Stimulated activated naive B cell treated with anti-CD40 and anti-IgM and Interleukin-4, amounts not matched to agents 10 μg/mL and 1 μg/mL and 100 μg/mL, for 72 hours (primary cell): ENCODE results near the gene AQP10.
"Not testable (repeated sequence)": the region's sequence is repeated elsewhere in the genome, so short reads cannot be mapped to it uniquely, and the experiment has no call there.

Source experiments
- ATAC-seq, 2 donors: fragments of 150-1000 bp; cut with Tn5 transposase; replicated peaks; 2 replicates each; pipeline ENCODE4 v1.10.0; 2021; ENCODE audit warnings: moderate library complexity in 1 of 2
- DNase-seq: peaks from one replicate; pipeline ENCODE4 v3.0.0; 2021
- H3K27ac Mint-ChIP-seq: one replicate; pipeline ENCODE4 v1.8.0; 2022; ENCODE audit warnings: mild to moderate bottlenecking, mixed read lengths
- H3K27me3 Mint-ChIP-seq, 2 donors: one replicate each; pipeline ENCODE4 v1.8.0; 2022; ENCODE audit warnings: mixed read lengths in 2 of 2
- H3K36me3 Mint-ChIP-seq, 2 donors: one replicate each; pipeline ENCODE4 v1.8.0; 2022; ENCODE audit warnings: mixed read lengths in 2 of 2, mild to moderate bottlenecking in 1 of 2
- H3K4me1 Mint-ChIP-seq, 2 donors: one replicate each; pipeline ENCODE4 v1.8.0; 2022; ENCODE audit warnings: mixed read lengths in 2 of 2, mild to moderate bottlenecking in 1 of 2
- H3K4me3 Mint-ChIP-seq, 2 donors: one replicate each; pipeline ENCODE4 v1.8.0; 2022; ENCODE audit warnings: mild to moderate bottlenecking in 2 of 2, mixed read lengths in 2 of 2, moderate library complexity in 1 of 2
- H3K9me3 Mint-ChIP-seq, 2 donors: one replicate each; pipeline ENCODE4 v1.8.0; 2022; ENCODE audit warnings: mixed read lengths in 2 of 2, mild to moderate bottlenecking in 1 of 2

AQP10 gene

DNA sequence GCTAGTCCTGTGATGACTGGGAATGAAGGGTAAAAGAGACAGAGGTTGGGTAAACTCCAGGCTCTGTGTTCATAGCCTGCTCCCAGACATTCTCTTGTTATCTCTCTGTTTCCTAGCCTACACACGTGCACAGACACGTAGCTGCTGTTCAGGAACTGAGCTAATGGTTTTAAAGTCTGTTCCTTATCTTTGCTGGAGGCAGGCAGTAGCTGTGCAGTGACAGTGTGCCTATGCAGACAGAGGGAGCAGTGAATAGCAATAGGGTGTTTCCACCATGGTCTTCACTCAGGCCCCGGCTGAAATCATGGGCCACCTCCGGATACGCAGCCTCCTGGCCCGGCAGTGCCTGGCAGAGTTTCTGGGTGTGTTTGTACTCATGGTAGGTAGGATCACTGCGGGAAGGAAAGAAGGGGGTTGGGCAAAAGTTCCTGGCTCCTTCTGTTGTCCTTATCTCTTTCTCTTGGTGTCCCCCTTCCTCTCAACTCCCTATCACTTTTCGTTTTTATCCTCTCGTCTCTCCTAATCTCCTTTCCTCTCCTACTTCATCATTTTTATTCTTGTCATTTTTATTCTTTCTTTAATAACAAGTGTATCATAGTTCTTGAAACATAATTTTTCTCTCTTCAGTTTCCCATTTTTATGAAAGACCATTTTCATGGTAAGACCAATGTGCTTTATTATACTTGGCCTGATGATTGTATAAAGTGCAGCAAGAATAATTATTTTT lies at the start of gene AQP10:
Gene AQP10, plus strand, starts transcription at position 212 of the 727 bp plus-strand sequence. Its CDS starts 63 bp downstream, at position 275.
- Mint-ChIP-seq H3K9me3 (peaks cover 1 to 4% of the 10 kb centered on the region in 2 donors), H3K4me3 (no peak within 1 kb of the TSS), H3K4me1 (peaks cover 7 to 11% of the 10 kb centered on the region in 2 donors), H3K27me3 (peaks cover 28 to 44% of the 10 kb centered on the region in 2 donors), H3K27ac (no peak within 1 kb of the TSS), H3K36me3 (no peaks in the 10 kb centered on the region)
- DNase-seq, result no peak
- no peak for ATAC-seq

DNA sequence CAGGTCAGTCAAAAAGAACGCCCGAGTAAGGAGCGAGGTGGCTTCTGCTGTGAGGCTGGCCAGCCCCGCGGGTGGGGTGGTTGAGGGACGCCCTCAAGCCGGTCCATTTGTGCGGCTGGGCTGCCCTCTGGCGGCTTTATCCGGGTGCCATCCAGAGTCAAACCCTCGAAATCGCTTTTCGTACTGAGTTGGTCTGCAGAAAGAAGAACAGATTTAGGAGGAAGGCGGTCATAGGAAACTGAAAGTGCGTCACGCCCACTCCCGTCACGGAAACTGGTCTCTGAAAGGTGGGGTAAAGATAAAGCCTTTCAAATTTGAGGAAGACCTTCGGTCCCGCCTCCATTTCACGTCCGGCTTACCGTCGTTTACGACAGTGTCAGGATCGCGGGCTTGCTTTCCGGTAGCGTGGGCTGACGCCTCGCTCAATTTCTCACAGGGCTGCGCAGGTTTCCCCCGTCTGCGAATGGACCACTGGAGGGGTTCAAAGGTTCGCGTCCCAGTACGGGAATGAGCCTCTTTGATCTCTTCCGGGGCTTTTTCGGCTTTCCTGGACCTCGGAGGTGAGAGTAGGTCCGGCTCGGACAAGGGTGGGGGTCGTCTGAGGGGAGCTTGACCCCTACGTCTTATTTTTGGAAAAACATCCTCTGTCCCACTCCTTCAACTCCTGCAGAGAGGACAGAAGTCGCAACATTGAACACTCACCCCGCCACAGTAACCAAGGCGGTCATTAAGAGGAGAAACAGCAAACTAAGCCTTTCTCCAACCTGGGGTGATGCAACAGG lies 48.5 kb upstream of the AQP10 start, which contains the start of gene HAX1:
Gene HAX1, plus strand, starts transcription at position 413 of the 782 bp plus-strand sequence. Its CDS starts 95 bp downstream, at position 508.
- Mint-ChIP-seq H3K4me3 (peak within 1 kb of the TSS; percentile 90 to 92), H3K36me3 (peaks cover 47 to 60% of the 10 kb centered on the region in 2 donors), H3K27me3 (no peaks in the 10 kb centered on the region), H3K4me1 (peaks cover 36 to 59% of the 10 kb centered on the region in 2 donors), H3K27ac (peak within 1 kb of the TSS; percentile 99), H3K9me3 (no peaks in the 10 kb centered on the region)
- DNase-seq, result peak; percentile 97
- ATAC-seq, result peak; percentile 89 to 91

GRCh38 chr1:154272999-154273563 lies 47.8 kb upstream of the AQP10 start:
- no peaks in the 10 kb centered on the region for H3K27me3 Mint-ChIP-seq
- DNase-seq, result no peak
- H3K9me3 Mint-ChIP-seq, result no peaks in the 10 kb centered on the region
- peaks cover 36 to 59% of the 10 kb centered on the region in 2 donors for H3K4me1 Mint-ChIP-seq
- peak overlapping the region; percentile 90 to 92 for H3K4me3 Mint-ChIP-seq
- H3K27ac Mint-ChIP-seq, result peak overlapping the region; percentile 99
- ATAC-seq, result no peak
- H3K36me3 Mint-ChIP-seq, result peaks cover 46 to 60% of the 10 kb centered on the region in 2 donors

GRCh38 chr1:154276797-154277196 lies 44.1 kb upstream of the AQP10 start:
- ATAC-seq, result no peak
- peaks cover 12 to 31% of the 10 kb centered on the region in 2 donors for H3K4me1 Mint-ChIP-seq
- H3K9me3 Mint-ChIP-seq, result no peaks in the 10 kb centered on the region
- H3K27me3 Mint-ChIP-seq, result no peaks in the 10 kb centered on the region
- H3K36me3 Mint-ChIP-seq, result peaks cover 27 to 35% of the 10 kb centered on the region in 2 donors
- no peak for DNase-seq
- no peak overlapping the region for H3K27ac Mint-ChIP-seq
- H3K4me3 Mint-ChIP-seq, result no peak overlapping the region

DNA sequence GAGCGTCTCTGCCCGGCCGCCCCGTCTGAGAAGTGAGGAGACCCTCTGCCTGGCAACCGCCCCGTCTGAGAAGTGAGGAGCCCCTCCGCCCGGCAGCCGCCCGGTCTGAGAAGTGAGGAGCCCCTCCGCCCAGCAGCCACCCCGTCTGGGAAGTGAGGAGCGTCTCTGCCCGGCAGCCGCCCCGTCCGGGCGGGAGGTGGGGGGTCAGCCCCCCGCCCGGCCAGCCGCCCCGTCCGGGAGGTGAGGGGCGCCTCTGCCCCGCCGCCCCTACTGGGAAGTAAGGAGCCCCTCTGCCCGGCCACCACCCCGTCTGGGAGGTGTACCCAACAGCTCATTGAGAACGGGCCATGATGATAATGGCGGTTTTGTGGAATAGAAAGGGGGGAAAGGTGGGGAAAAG lies 33.3 kb upstream of the AQP10 start:
- not testable (repeated sequence) for H3K9me3 Mint-ChIP-seq, DNase-seq, H3K4me3 Mint-ChIP-seq, H3K27ac Mint-ChIP-seq, H3K4me1 Mint-ChIP-seq, ATAC-seq, H3K36me3 Mint-ChIP-seq
- peaks cover 8 to 21% of the 10 kb centered on the region in 2 donors for H3K27me3 Mint-ChIP-seq

- Mint-ChIP-seq H3K4me1 (no peaks in the 10 kb centered on the region), H3K36me3 (peaks cover 4 to 5% of the 10 kb centered on the region in 2 donors), H3K4me3 (no peak overlapping the region), H3K27ac (no peak overlapping the region), H3K27me3 (peaks cover 8 to 21% of the 10 kb centered on the region in 2 donors), H3K9me3 (peaks cover 5 to 6% of the 10 kb centered on the region in 2 donors)
- DNase-seq (no peak), ATAC-seq (no peak)
Measured at GRCh38 chr1:154288661-154289060, 32.2 kb upstream of the AQP10 start.

DNA sequence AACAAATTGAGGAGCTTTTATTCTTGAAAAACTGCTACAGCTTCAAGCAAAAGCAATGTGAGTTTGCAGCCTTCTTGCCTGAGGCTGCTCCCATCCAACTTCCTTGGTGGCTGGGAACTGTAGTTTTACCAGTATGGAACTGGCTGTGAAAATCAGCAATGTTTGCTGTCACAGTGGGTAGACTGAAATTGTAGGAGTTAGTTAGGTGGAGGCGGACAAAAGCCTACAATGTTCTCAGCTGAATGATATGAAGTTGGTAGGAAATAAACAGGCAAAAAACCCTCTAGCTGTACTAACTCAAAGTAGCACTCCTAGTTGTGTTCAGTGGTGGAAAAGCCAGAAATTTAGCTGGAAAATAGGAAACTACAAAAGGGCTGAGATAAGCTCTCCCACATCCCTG lies 30.0 kb upstream of the AQP10 start:
- H3K27me3 Mint-ChIP-seq, result peaks cover 8 to 21% of the 10 kb centered on the region in 2 donors
- DNase-seq (no peak), ATAC-seq (no peak)
- H3K4me3 Mint-ChIP-seq, result no peak overlapping the region
- H3K4me1 Mint-ChIP-seq, result no peaks in the 10 kb centered on the region
- H3K27ac Mint-ChIP-seq, result no peak overlapping the region
- peaks cover 10 to 13% of the 10 kb centered on the region in 2 donors for H3K36me3 Mint-ChIP-seq
- peaks cover 10% of the 10 kb centered on the region in 2 donors for H3K9me3 Mint-ChIP-seq

DNA sequence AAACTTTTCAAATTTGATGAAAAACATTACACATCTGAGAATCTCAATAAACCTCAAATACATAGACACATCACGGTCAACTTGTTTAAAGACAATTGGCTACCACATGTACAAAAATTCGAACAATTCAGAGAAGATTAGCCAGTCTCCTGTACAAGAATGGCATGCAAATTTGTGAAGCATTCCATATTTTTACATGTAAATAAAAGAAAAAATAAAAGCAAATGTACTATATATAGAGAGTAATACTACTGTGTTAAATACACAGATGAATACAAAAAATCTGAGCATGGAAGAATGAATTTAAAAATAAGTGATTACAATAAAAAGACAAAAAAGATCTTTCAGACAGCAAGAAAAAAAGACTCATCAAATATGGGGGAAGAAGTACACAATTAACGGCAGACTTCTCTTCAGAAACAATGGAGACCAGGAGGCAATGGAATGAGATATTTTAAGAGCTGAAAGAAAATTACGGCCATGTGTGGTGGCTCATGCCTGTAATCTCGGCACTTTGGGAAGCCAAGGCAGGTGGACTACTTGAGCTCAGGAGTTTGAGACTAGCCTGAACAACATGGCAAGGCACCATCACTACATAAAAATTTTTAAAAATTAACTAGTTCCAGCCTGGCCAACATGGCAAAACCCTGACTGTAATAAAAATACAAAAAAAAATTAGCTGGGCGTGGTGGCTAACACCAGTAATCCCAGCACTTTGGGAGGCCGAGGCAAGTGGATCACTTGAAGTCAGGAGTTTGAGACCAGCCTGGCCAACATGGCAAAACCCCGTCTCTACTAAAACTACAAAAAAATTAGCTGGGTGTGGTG lies 25.3 kb upstream of the AQP10 start:
- DNase-seq (no peak), ATAC-seq (no peak)
- peaks cover 10% of the 10 kb centered on the region in 2 donors for H3K9me3 Mint-ChIP-seq
- no peak overlapping the region for H3K27ac Mint-ChIP-seq
- H3K27me3 Mint-ChIP-seq, result peaks cover 0 to 5% of the 10 kb centered on the region in 2 donors
- no peak overlapping the region for H3K4me3 Mint-ChIP-seq
- peaks cover 10 to 13% of the 10 kb centered on the region in 2 donors for H3K36me3 Mint-ChIP-seq
- no peaks in the 10 kb centered on the region for H3K4me1 Mint-ChIP-seq

DNA sequence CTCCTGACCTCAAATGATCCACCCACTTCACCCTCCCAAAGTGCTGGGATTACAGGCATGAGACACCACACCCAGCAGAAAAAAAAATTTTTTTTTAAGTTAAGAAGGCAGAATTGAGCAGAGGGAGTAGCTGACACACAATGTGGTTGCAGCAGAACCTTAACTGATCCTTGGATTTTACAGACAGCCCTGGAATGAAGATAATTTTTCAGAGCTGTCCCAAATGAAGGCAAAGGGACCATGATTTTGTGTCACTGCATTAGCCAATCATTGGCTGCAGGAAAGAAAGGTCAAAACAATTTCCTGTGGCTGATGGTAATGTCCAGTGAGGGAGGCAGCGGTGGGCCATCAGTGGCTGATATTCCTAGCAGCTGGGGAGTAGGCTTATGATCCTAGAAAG lies 19.3 kb upstream of the AQP10 start:
- no peak overlapping the region for H3K4me3 Mint-ChIP-seq

DNA sequence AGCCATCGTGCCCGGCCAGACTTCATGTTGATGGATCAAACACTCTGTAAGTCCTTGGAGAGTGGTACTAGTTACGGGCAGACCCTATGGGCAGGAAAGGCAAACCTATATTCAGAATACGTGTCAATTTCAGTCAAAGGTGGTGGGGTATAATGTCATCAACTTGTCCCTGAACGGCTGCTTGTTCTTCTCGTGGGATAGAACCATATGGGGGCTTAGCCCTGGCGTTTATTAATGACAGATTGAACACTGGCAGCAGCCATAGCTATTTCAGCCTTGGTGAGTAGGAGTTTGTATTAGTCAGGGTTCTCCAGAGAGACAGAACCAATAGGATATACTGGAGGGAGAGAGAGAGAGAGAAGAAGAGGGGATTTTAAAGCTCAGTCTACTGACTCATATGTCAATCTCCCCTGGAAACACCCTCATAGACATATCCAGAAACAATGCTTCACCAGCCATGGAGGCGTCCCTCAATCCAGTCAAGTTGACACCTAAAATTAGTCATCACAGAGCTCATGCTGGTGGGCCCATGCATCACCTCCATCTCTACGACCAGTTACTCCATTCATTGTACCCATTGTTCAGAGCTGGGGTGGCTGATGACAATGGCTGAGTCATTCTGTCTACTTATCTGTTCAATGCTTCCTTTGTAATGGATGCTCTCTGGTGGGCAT lies 16.1 kb upstream of the AQP10 start:
- DNase-seq (peak; percentile 14), ATAC-seq (peak; percentile 48 to 89)
- H3K27me3 Mint-ChIP-seq, result peaks cover 0 to 10% of the 10 kb centered on the region in 2 donors
- H3K36me3 Mint-ChIP-seq, result no peaks in the 10 kb centered on the region
- no peak overlapping the region for H3K4me3 Mint-ChIP-seq
- H3K27ac Mint-ChIP-seq, result no peak overlapping the region
- peaks cover 0 to 2% of the 10 kb centered on the region in 2 donors for H3K9me3 Mint-ChIP-seq
- peaks cover 0 to 1% of the 10 kb centered on the region in 2 donors for H3K4me1 Mint-ChIP-seq

More for the DNA sequence above, 19.3 kb upstream of the AQP10 start:
- H3K36me3 Mint-ChIP-seq, result no peaks in the 10 kb centered on the region
- ATAC-seq, result no peak
- H3K4me1 Mint-ChIP-seq, result peaks cover 0 to 1% of the 10 kb centered on the region in 2 donors
- H3K27ac Mint-ChIP-seq, result no peak overlapping the region
- no peak for DNase-seq
- H3K27me3 Mint-ChIP-seq, result peaks cover 0 to 4% of the 10 kb centered on the region in 2 donors
- no peaks in the 10 kb centered on the region for H3K9me3 Mint-ChIP-seq

DNA sequence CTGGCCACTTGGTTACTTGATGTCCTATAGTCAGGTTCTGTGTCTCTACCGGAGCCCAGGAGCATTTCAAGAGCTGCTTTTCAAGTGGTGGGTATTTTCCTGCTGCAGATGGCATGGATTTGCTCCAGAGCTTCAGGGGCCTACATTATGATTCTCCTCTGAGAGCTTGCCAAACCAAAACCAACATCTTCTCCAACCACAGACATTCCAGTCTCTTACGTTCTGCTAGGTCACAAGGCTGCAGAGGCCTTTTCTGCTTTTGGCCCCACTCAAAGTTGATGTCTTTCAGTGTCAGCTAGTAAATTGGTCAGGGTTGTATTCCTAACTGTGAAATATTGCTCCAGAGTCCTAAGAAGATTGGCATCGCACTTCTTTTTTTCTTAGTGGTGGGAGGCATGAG lies 14.7 kb upstream of the AQP10 start:
- no peak for ATAC-seq
- Mint-ChIP-seq H3K4me3 (no peak overlapping the region), H3K9me3 (peaks cover 0 to 2% of the 10 kb centered on the region in 2 donors), H3K4me1 (peaks cover 0 to 1% of the 10 kb centered on the region in 2 donors), H3K36me3 (no peaks in the 10 kb centered on the region), H3K27me3 (peaks cover 0 to 10% of the 10 kb centered on the region in 2 donors), H3K27ac (no peak overlapping the region)
- DNase-seq, result no peak

GRCh38 chr1:154307670-154308270 lies 13.1 kb upstream of the AQP10 start:
- H3K27ac Mint-ChIP-seq, H3K9me3 Mint-ChIP-seq, H3K4me3 Mint-ChIP-seq, H3K36me3 Mint-ChIP-seq, H3K4me1 Mint-ChIP-seq, DNase-seq, ATAC-seq: not testable (repeated sequence)
- peaks cover 6 to 17% of the 10 kb centered on the region in 2 donors for H3K27me3 Mint-ChIP-seq

DNA sequence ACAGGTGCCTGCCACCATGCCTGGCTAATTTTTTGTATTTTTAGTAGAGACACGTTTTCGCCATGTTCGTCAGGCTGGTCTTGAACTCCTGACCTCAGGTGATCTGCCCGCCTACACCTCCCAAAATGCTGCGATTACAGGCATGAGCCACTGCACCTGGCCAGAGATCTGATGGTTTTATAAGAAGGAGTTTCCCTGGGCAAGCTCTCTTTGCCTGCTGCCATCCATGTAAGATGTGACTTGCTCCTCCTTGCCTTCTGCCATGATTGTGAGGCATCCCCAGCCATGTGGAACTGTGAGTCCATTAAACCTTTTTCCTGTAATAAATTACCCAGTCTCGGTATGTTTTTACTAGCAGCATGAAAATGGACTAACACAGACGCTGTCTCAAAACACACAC lies 11.8 kb upstream of the AQP10 start:
- peaks cover 15 to 23% of the 10 kb centered on the region in 2 donors for H3K27me3 Mint-ChIP-seq
- H3K27ac Mint-ChIP-seq, DNase-seq, ATAC-seq, H3K36me3 Mint-ChIP-seq, H3K4me3 Mint-ChIP-seq, H3K4me1 Mint-ChIP-seq, H3K9me3 Mint-ChIP-seq: not testable (repeated sequence)
